Measurements from ENCODE around the gene CPSF7. TPM values are rescaled to one million over a fixed set of nuclear protein-coding genes. Genes with fewer than 3 reads are reported as not detected.

The CPSF7 gene
- total RNA-seq, 1 experiment from 2014 or later, result 145 TPM

- no peak overlapping the region for H4K8ac ChIP-seq (replicated peaks; ENCODE audit: insufficient read length, low read depth, low read length)
- no peaks in the 10 kb centered on the region for H3K79me1 ChIP-seq (ENCODE audit: insufficient read depth, low read depth, low read length, poor library complexity, severe bottlenecking)
- no peak overlapping the region for H4K5ac ChIP-seq (ENCODE audit: insufficient read length, low read depth, low read length)
- Mint-ChIP-seq H3K4me1 (peaks cover 8 to 18% of the 10 kb centered on the region in 2 experiments), H3K4me3 (no peak overlapping the region; a peak in 1 of 5 replicates), H3K36me3 (ENCODE audit: insufficient read depth in 1 of 3, low read depth in 3 of 3) (peaks cover 9 to 14% (median 13%) of the 10 kb centered on the region in 3 experiments), H3K27ac (no peak overlapping the region), H3K9me3 (peaks cover 3 to 4% of the 10 kb centered on the region in 2 experiments; a peak in 1 of 5 replicates), H3K27me3 (ENCODE audit: low read depth) (peaks cover 9% of the 10 kb centered on the region)
- no peak overlapping the region for H3K14ac ChIP-seq (ENCODE audit: insufficient read depth, low read length)
- no peak overlapping the region for H3K4ac ChIP-seq (ENCODE audit: low read depth, low read length)
- no peak overlapping the region for H2AK5ac ChIP-seq (ENCODE audit: insufficient read length, low read length)
- H3K27ac ChIP-seq (ENCODE audit: insufficient read length, low read depth, low read length), result no peak overlapping the region
- WGBS (ENCODE audit: extremely low coverage, insufficient read length, low lambda C conversion rate), result no CpG with 5 or more reads among the region's 1 CpG
- H4K91ac ChIP-seq (ENCODE audit: insufficient read length, low read depth, low read length), result no peak overlapping the region
- H3K4me1 ChIP-seq (ENCODE audit: insufficient read depth, low read length), result no peaks in the 10 kb centered on the region; the same call in 1 of the 2 replicates
- H2AFZ ChIP-seq (ENCODE audit: low read length), result no peak overlapping the region
- H2BK5ac ChIP-seq (ENCODE audit: insufficient read length, low read length), result no peak overlapping the region
- H3K23ac ChIP-seq (ENCODE audit: insufficient read length, low read depth, low read length), result no peak overlapping the region
- no peak for TF ChIP-seq CTCF (conservative IDR thresholded peaks at IDR 0.05)
- H3K4me2 ChIP-seq (ENCODE audit: insufficient read depth, insufficient read length, low read length), result no peak overlapping the region
- peaks cover 12% of the 10 kb centered on the region for H3K23me2 ChIP-seq (ENCODE audit: insufficient read length, low read depth, low read length, poor library complexity, severe bottlenecking)
- no peak overlapping the region for H3K56ac ChIP-seq (ENCODE audit: insufficient read length, low read depth, low read length)
- H2BK120ac ChIP-seq (ENCODE audit: low read depth, low read length, poor library complexity, severe bottlenecking), result no peak overlapping the region
- no peak overlapping the region for H2BK12ac ChIP-seq (ENCODE audit: insufficient read length, low read depth, low read length)
- H3T11ph ChIP-seq (ENCODE audit: low read length), result no peak overlapping the region
- no peaks in the 10 kb centered on the region for H4K20me1 ChIP-seq (ENCODE audit: control insufficient read depth, insufficient read depth, insufficient read length)
- no peaks in the 10 kb centered on the region for H3K79me2 ChIP-seq (ENCODE audit: insufficient read depth, low read length)
- H2BK20ac ChIP-seq (ENCODE audit: low read depth, low read length, poor library complexity, severe bottlenecking), result no peak overlapping the region
- no peak overlapping the region for H2BK15ac ChIP-seq (ENCODE audit: low read depth, low read length)
- DNase-seq, result no peak
- no peak overlapping the region for H3K18ac ChIP-seq (ENCODE audit: insufficient read length, low read depth, low read length)
- no peaks in the 10 kb centered on the region for H3K27me3 ChIP-seq (ENCODE audit: insufficient read depth, low read length)
- no peak overlapping the region for H3K9ac ChIP-seq (ENCODE audit: extremely low read depth, insufficient read length, low read length)
- H3K9me3 ChIP-seq (ENCODE audit: control insufficient read depth, low read depth, low read length), result no peaks in the 10 kb centered on the region
Measured at GRCh38 chr11:61390161-61390560, 39.6 kb downstream of the CPSF7 start.
